22Rv1 (cell line): ENCODE results near the gene TIGD2.

Experiments used
- ZFX ChIP-seq: fragments of 450-650 bp; IDR thresholded peaks from 2 replicates; pipeline ENCODE4 v1.6.1; 2017; ENCODE audit warnings: antibody characterized with exemption, borderline replicate concordance
- TF ChIP-seq, protein P1 (sequence below): fragments of 450-650 bp; IDR thresholded peaks from 2 replicates; pipeline ENCODE4 v1.5.1; 2017; ENCODE audit warnings: mild to moderate bottlenecking

- TF ChIP-seq, protein P1, sequence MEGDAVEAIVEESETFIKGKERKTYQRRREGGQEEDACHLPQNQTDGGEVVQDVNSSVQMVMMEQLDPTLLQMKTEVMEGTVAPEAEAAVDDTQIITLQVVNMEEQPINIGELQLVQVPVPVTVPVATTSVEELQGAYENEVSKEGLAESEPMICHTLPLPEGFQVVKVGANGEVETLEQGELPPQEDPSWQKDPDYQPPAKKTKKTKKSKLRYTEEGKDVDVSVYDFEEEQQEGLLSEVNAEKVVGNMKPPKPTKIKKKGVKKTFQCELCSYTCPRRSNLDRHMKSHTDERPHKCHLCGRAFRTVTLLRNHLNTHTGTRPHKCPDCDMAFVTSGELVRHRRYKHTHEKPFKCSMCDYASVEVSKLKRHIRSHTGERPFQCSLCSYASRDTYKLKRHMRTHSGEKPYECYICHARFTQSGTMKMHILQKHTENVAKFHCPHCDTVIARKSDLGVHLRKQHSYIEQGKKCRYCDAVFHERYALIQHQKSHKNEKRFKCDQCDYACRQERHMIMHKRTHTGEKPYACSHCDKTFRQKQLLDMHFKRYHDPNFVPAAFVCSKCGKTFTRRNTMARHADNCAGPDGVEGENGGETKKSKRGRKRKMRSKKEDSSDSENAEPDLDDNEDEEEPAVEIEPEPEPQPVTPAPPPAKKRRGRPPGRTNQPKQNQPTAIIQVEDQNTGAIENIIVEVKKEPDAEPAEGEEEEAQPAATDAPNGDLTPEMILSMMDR = no peak
- TF ChIP-seq ZFX = no peak
Measured at GRCh38 chr4:89117115-89117514, 5.8 kb downstream of the TIGD2 start.
